DND-41 (cell line): ENCODE data around the gene CHD9.

ENCODE experiments used
- ATAC-seq: fragments of 200-7000 bp; cut with Tn5 transposase; 3 replicates; pipeline ENCODE4 v1.9.1; 2021; ENCODE audit warnings: low read depth; ENCODE audit not compliant: insufficient read depth
- DNase-seq: peaks from one replicate; pipeline ENCODE4 v3.0.0-alpha.2; 2020
- H2AFZ ChIP-seq: 2 replicates; pipeline ENCODE4 v1.6.0; 2012; ENCODE audit warnings: low read depth, low read length
- H3K27ac ChIP-seq: 2 replicates; pipeline ENCODE4 v1.5.1; 2012; ENCODE audit warnings: low read length, inconsistent platforms
- H3K27me3 ChIP-seq: fragments of 200-600 bp; sonication (generic); 2 replicates; pipeline ENCODE4 v1.6.0; 2012; ENCODE audit warnings: low read length, mild to moderate bottlenecking, inconsistent platforms; ENCODE audit not compliant: insufficient read depth, poor library complexity
- H3K36me3 ChIP-seq: 2 replicates; pipeline ENCODE4 v1.5.1; 2012; ENCODE audit warnings: low read length, inconsistent platforms; ENCODE audit not compliant: insufficient read depth
- H3K4me1 ChIP-seq: 2 replicates; pipeline ENCODE4 v1.5.1; 2012; ENCODE audit warnings: mild to moderate bottlenecking, low read length; ENCODE audit not compliant: insufficient read depth
- H3K4me2 ChIP-seq: 2 replicates; pipeline ENCODE4 v1.6.0; 2012; ENCODE audit warnings: mild to moderate bottlenecking, moderate library complexity, low read length, inconsistent platforms; ENCODE audit not compliant: insufficient read depth
- H3K4me3 ChIP-seq, 2 experiments: fragments of 200-600 bp in 1 of 2; shearing (Covaris generic) in 1 of 2; 2 replicates each; pipeline ENCODE4 v1.5.1; 2012 to 2016; ENCODE audit warnings: inconsistent platforms in 2 of 2, low read length in 2 of 2, mild to moderate bottlenecking in 2 of 2, low read depth in 1 of 2, moderate library complexity in 1 of 2
- H3K79me2 ChIP-seq: 2 replicates; pipeline ENCODE4 v1.6.0; 2012; ENCODE audit warnings: low read length, inconsistent platforms; ENCODE audit not compliant: insufficient read depth
- H3K9ac ChIP-seq: 2 replicates; pipeline ENCODE4 v1.6.0; 2012; ENCODE audit warnings: low read depth, mild to moderate bottlenecking, inconsistent platforms, low read length, moderate library complexity
- H3K9me3 ChIP-seq: 2 replicates; pipeline ENCODE4 v1.5.1; 2012; ENCODE audit warnings: low read length, moderate library complexity, mild to moderate bottlenecking, inconsistent platforms; ENCODE audit not compliant: insufficient read depth, severe bottlenecking
- H4K20me1 ChIP-seq: 2 replicates; pipeline ENCODE4 v1.6.0; 2012; ENCODE audit warnings: low read length; ENCODE audit not compliant: insufficient read depth
- EZH2 ChIP-seq: IDR thresholded peaks from 3 replicates; pipeline ENCODE4 v1.6.1; 2012; ENCODE audit warnings: borderline replicate concordance, low read depth, mild to moderate bottlenecking, moderate library complexity, low read length, inconsistent platforms; ENCODE audit not compliant: severe bottlenecking
- TF ChIP-seq, protein P1 (sequence below): IDR thresholded peaks from 2 replicates; pipeline ENCODE4 v1.5.1; 2012; ENCODE audit warnings: borderline replicate concordance, low read length, moderate library complexity, mild to moderate bottlenecking; ENCODE audit not compliant: poor library complexity, severe bottlenecking; ENCODE audit errors: extremely low read depth

CHD9 gene

GRCh38 chr16:53092284-53092683 lies 37.5 kb downstream of the CHD9 start:
- DNase-seq (no peak), ATAC-seq (no peak)
- no peaks in the 10 kb centered on the region for H3K4me1 ChIP-seq
- H3K4me3 ChIP-seq = no peak overlapping the region
- no peak for TF ChIP-seq EZH2
- TF ChIP-seq, protein P1, sequence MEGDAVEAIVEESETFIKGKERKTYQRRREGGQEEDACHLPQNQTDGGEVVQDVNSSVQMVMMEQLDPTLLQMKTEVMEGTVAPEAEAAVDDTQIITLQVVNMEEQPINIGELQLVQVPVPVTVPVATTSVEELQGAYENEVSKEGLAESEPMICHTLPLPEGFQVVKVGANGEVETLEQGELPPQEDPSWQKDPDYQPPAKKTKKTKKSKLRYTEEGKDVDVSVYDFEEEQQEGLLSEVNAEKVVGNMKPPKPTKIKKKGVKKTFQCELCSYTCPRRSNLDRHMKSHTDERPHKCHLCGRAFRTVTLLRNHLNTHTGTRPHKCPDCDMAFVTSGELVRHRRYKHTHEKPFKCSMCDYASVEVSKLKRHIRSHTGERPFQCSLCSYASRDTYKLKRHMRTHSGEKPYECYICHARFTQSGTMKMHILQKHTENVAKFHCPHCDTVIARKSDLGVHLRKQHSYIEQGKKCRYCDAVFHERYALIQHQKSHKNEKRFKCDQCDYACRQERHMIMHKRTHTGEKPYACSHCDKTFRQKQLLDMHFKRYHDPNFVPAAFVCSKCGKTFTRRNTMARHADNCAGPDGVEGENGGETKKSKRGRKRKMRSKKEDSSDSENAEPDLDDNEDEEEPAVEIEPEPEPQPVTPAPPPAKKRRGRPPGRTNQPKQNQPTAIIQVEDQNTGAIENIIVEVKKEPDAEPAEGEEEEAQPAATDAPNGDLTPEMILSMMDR = no peak
- H3K9me3 ChIP-seq = no peaks in the 10 kb centered on the region
- H4K20me1 ChIP-seq = peaks cover 15% of the 10 kb centered on the region
- no peak overlapping the region for H2AFZ ChIP-seq
- H3K27ac ChIP-seq = no peak overlapping the region
- H3K4me2 ChIP-seq = no peak overlapping the region
- H3K79me2 ChIP-seq = peaks cover 64% of the 10 kb centered on the region
- H3K36me3 ChIP-seq = 0 out of 2 replicates have a peak, but pooled peaks cover 3% of the 10 kb centered on the region
- no peaks in the 10 kb centered on the region for H3K27me3 ChIP-seq
- H3K9ac ChIP-seq = no peak overlapping the region

GRCh38 chr16:53093162-53093744 lies 38.5 kb downstream of the CHD9 start:
- Histone ChIP-seq H3K79me2 (peaks cover 66% of the 10 kb centered on the region), H3K4me2 (no peak overlapping the region), H3K9ac (no peak overlapping the region), H2AFZ (no peak overlapping the region), H3K4me1 (peaks cover 5% of the 10 kb centered on the region), H3K27me3 (no peaks in the 10 kb centered on the region), H4K20me1 (peaks cover 15% of the 10 kb centered on the region), H3K9me3 (no peaks in the 10 kb centered on the region), H3K27ac (no peak overlapping the region), H3K4me3 (no peak overlapping the region), H3K36me3 (0 out of 2 replicates have a peak, but pooled peaks cover 3% of the 10 kb centered on the region)
- TF ChIP-seq, protein P1 = no peak
- TF ChIP-seq EZH2 = no peak
- no peak for DNase-seq
- no peak for ATAC-seq

DNA sequence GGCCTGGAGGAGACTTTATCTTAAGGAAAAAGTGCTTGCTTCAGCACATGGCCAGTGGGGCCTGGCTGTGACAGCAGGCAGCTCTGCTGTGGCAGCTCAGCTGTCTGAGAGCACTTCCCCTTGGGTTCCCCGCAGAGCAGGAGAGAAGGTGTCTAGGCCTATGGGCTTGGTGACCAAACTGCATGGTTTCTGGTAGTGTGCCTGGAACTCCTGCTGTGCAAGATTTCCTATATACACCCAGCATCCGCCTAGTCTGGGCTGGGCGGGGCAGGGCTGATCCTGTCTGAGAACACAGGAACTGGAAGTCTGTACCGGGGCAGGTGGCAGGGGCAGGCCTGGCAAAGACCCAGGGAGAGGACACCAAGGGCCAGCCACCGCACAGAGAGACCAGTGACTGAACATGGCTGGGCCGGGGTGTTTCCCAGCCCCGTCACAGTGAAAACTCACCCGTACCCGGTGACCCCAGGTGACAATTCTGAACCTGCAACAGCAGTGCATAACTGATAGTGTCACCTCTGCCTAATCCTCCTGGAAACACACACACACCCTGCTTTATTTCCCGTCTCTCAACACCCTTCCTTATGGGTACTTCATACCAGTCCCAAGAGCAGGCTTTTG lies 39.3 kb downstream of the CHD9 start:
- DNase-seq = peak; percentile 26
- ATAC-seq = peak; percentile 21; the same call in 1 of the 3 replicates
- no peak for TF ChIP-seq EZH2
- TF ChIP-seq, protein P1 = no peak
- peaks cover 14% of the 10 kb centered on the region for H3K4me1 ChIP-seq
- peaks cover 15% of the 10 kb centered on the region; the same call in 1 of the 2 replicates for H4K20me1 ChIP-seq
- H3K4me2 ChIP-seq = no peak overlapping the region
- H3K79me2 ChIP-seq = peaks cover 63% of the 10 kb centered on the region
- H3K27me3 ChIP-seq = no peaks in the 10 kb centered on the region
- no peak overlapping the region for H3K4me3 ChIP-seq
- H3K9ac ChIP-seq = no peak overlapping the region
- H2AFZ ChIP-seq = no peak overlapping the region
- H3K27ac ChIP-seq = no peak overlapping the region
- H3K36me3 ChIP-seq = 0 out of 2 replicates have a peak, but pooled peaks cover 3% of the 10 kb centered on the region
- H3K9me3 ChIP-seq = no peaks in the 10 kb centered on the region
